GM21390 (cell line): Measurements from ENCODE around the gene SLC16A5.
"Not testable (repeated sequence)": the region's sequence is repeated elsewhere in the genome, so short reads cannot be mapped to it uniquely, and the experiment has no call there.

Experiments
- ATAC-seq: cut with Tn5 transposase; IDR thresholded peaks from one replicate; pipeline ENCODE4 v1.9.1; 2021; ENCODE audit not compliant: unreplicated experiment

The SLC16A5 gene

GRCh38 chr17:75131278-75132017, 43.7 kb downstream of the SLC16A5 start, which contains the start of gene NT5C:
TSS of gene NT5C (minus strand) at chr17:75131742. CDS start at chr17:75131707, 35 bp downstream.
- peak; percentile 87 for ATAC-seq

GRCh38 chr17:75132018-75133000, 44.6 kb downstream of the SLC16A5 start:
- ATAC-seq: not testable (repeated sequence)

- ATAC-seq: no peak
Measured at GRCh38 chr17:75133001-75133400, 45.2 kb downstream of the SLC16A5 start.

- ATAC-seq: not testable (repeated sequence)
Measured at GRCh38 chr17:75133607-75134347, 46.0 kb downstream of the SLC16A5 start.

GRCh38 chr17:75135452-75135851, 47.7 kb downstream of the SLC16A5 start:
- ATAC-seq: no peak

GRCh38 chr17:75135946-75136345, 48.2 kb downstream of the SLC16A5 start:
- no peak for ATAC-seq

GRCh38 chr17:75137762-75138161, 50.0 kb downstream of the SLC16A5 start:
- not testable (repeated sequence) for ATAC-seq

GRCh38 chr17:75138519-75138918, 50.8 kb downstream of the SLC16A5 start:
- ATAC-seq: no peak

- ATAC-seq: no peak
Measured at GRCh38 chr17:75142236-75142971, 54.6 kb downstream of the SLC16A5 start.

- ATAC-seq: no peak
Measured at GRCh38 chr17:75144816-75145512, 57.2 kb downstream of the SLC16A5 start.

- no peak for ATAC-seq
Measured at GRCh38 chr17:75146592-75146991, 58.8 kb downstream of the SLC16A5 start.

- ATAC-seq: no peak
Measured at GRCh38 chr17:75147878-75148546, 60.3 kb downstream of the SLC16A5 start.

GRCh38 chr17:75151930-75152329, 64.2 kb downstream of the SLC16A5 start:
- no peak for ATAC-seq

GRCh38 chr17:75152523-75152921, 64.8 kb downstream of the SLC16A5 start:
- ATAC-seq: no peak

GRCh38 chr17:75152922-75153779, 65.4 kb downstream of the SLC16A5 start:
- ATAC-seq: no peak

GRCh38 chr17:75153780-75154194, 66.0 kb downstream of the SLC16A5 start:
- ATAC-seq: peak; percentile 6

- ATAC-seq: peak; percentile 96
Measured at GRCh38 chr17:75154195-75155106, 66.7 kb downstream of the SLC16A5 start, which contains the start of gene JPT1. TSS of gene JPT1 (minus strand) at chr17:75154512. CDS start at chr17:75154397, 115 bp downstream.
